H9 (cell line): ENCODE results near the gene TUBA8. TPM values are rescaled to one million over a fixed set of nuclear protein-coding genes. Genes with fewer than 3 reads are reported as not detected.

ENCODE experiments used
- DNase-seq: peaks from one replicate; pipeline ENCODE4 v3.0.0-alpha.2; 2017
- H2AFZ ChIP-seq: one replicate; pipeline ENCODE4 v1.6.1; 2013; ENCODE audit warnings: mild to moderate bottlenecking, low read length, control low read depth, moderate library complexity
- H2AK5ac ChIP-seq: 2 replicates; pipeline ENCODE4 v1.6.1; 2013; ENCODE audit warnings: low read length, control low read depth, mixed read lengths; ENCODE audit not compliant: insufficient read length
- H2BK120ac ChIP-seq: one replicate; pipeline ENCODE4 v1.6.1; 2013; ENCODE audit warnings: low read depth, mild to moderate bottlenecking, low read length, control low read depth, inconsistent platforms; ENCODE audit not compliant: poor library complexity, severe bottlenecking
- H2BK12ac ChIP-seq: 2 replicates; pipeline ENCODE4 v1.6.1; 2013; ENCODE audit warnings: low read length, control low read depth, mixed read lengths, low read depth; ENCODE audit not compliant: insufficient read length
- H2BK15ac ChIP-seq: 2 replicates; pipeline ENCODE4 v1.6.1; 2013; ENCODE audit warnings: low read depth, low read length, control low read depth
- H2BK20ac ChIP-seq: one replicate; pipeline ENCODE4 v1.6.1; 2013; ENCODE audit warnings: low read depth, mild to moderate bottlenecking, low read length, control low read depth, inconsistent platforms; ENCODE audit not compliant: poor library complexity, severe bottlenecking
- H2BK5ac ChIP-seq: 2 replicates; pipeline ENCODE4 v1.6.1; 2013; ENCODE audit warnings: low read length, control low read depth, mixed read lengths; ENCODE audit not compliant: insufficient read length
- H3K14ac ChIP-seq: 2 replicates; pipeline ENCODE4 v1.6.1; 2013; ENCODE audit warnings: low read length, control low read depth; ENCODE audit not compliant: insufficient read depth
- H3K18ac ChIP-seq: 2 replicates; pipeline ENCODE4 v1.6.1; 2013; ENCODE audit warnings: low read depth, mild to moderate bottlenecking, mixed read lengths, low read length, control low read depth; ENCODE audit not compliant: insufficient read length
- H3K23ac ChIP-seq: 2 replicates; pipeline ENCODE4 v1.6.1; 2013; ENCODE audit warnings: low read length, control low read depth, mixed read lengths, low read depth; ENCODE audit not compliant: insufficient read length
- H3K23me2 ChIP-seq: 2 replicates; pipeline ENCODE4 v1.6.1; 2013; ENCODE audit warnings: low read depth, mild to moderate bottlenecking, mixed read lengths, low read length, control low read depth; ENCODE audit not compliant: insufficient read length, poor library complexity, severe bottlenecking
- H3K27ac ChIP-seq: 2 replicates; pipeline ENCODE4 v1.5.1; 2013; ENCODE audit warnings: low read length, control low read depth, mixed read lengths, low read depth; ENCODE audit not compliant: insufficient read length
- H3K27me3 ChIP-seq: 2 replicates; pipeline ENCODE4 v1.6.1; 2013; ENCODE audit warnings: low read length, control low read depth, inconsistent platforms; ENCODE audit not compliant: insufficient read depth
- H3K4ac ChIP-seq: 2 replicates; pipeline ENCODE4 v1.6.1; 2013; ENCODE audit warnings: low read depth, mild to moderate bottlenecking, control low read depth, inconsistent platforms, low read length, moderate library complexity
- H3K4me1 ChIP-seq: 2 replicates; pipeline ENCODE4 v1.6.1; 2013; ENCODE audit warnings: low read length, control low read depth, inconsistent platforms; ENCODE audit not compliant: insufficient read depth
- H3K4me2 ChIP-seq: 2 replicates; pipeline ENCODE4 v1.6.1; 2013; ENCODE audit warnings: low read length, control low read depth, mixed read lengths; ENCODE audit not compliant: insufficient read length, insufficient read depth
- H3K56ac ChIP-seq: 2 replicates; pipeline ENCODE4 v1.6.1; 2013; ENCODE audit warnings: low read depth, mild to moderate bottlenecking, mixed read lengths, low read length, control low read depth; ENCODE audit not compliant: insufficient read length
- H3K79me1 ChIP-seq: 2 replicates; pipeline ENCODE4 v1.6.1; 2013; ENCODE audit warnings: low read depth, mild to moderate bottlenecking, moderate library complexity, low read length, control low read depth, inconsistent platforms; ENCODE audit not compliant: insufficient read depth, poor library complexity, severe bottlenecking
- H3K79me2 ChIP-seq: 2 replicates; pipeline ENCODE4 v1.6.1; 2013; ENCODE audit warnings: low read length, control low read depth, inconsistent platforms; ENCODE audit not compliant: insufficient read depth
- H3K9ac ChIP-seq: 2 replicates; pipeline ENCODE4 v1.6.1; 2013; ENCODE audit warnings: low read length, control low read depth, mixed read lengths; ENCODE audit not compliant: insufficient read length; ENCODE audit errors: extremely low read depth
- H3K9me3 ChIP-seq: one replicate; pipeline ENCODE4 v1.6.1; 2013; ENCODE audit warnings: low read depth, low read length, inconsistent platforms; ENCODE audit not compliant: control insufficient read depth
- H3T11ph ChIP-seq: one replicate; pipeline ENCODE4 v1.6.1; 2013; ENCODE audit warnings: mild to moderate bottlenecking, low read length, control low read depth, inconsistent platforms
- H4K20me1 ChIP-seq: one replicate; pipeline ENCODE4 v1.6.1; 2013; ENCODE audit not compliant: control insufficient read depth, insufficient read length, insufficient read depth
- H4K5ac ChIP-seq: 2 replicates; pipeline ENCODE4 v1.6.1; 2013; ENCODE audit warnings: low read depth, mild to moderate bottlenecking, mixed read lengths, low read length, control low read depth; ENCODE audit not compliant: insufficient read length
- H4K8ac ChIP-seq: replicated peaks from 2 replicates; pipeline ENCODE4 v1.6.1; 2013; ENCODE audit warnings: low read length, control low read depth, mixed read lengths, low read depth; ENCODE audit not compliant: insufficient read length
- H4K91ac ChIP-seq: 2 replicates; pipeline ENCODE4 v1.6.1; 2013; ENCODE audit warnings: low read depth, mild to moderate bottlenecking, moderate library complexity, mixed read lengths, low read length, control low read depth; ENCODE audit not compliant: insufficient read length
- H3K27ac Mint-ChIP-seq, 3 experiments: 2 replicates in 2 of 3; 3 replicates in 1 of 3; pipeline ENCODE4 v1.8.0; 2020 to 2021; ENCODE audit warnings: mixed read lengths in 3 of 3, mild to moderate bottlenecking in 1 of 3, moderate library complexity in 1 of 3
- H3K27me3 Mint-ChIP-seq: 2 replicates; pipeline ENCODE4 v1.8.0; 2021; ENCODE audit warnings: low read depth, mild to moderate bottlenecking, moderate library complexity, mixed read lengths
- H3K36me3 Mint-ChIP-seq, 3 experiments: 2 replicates in 2 of 3; 3 replicates in 1 of 3; pipeline ENCODE4 v1.8.0; 2020 to 2021; ENCODE audit warnings: low read depth in 3 of 3, mixed read lengths in 3 of 3; ENCODE audit not compliant: insufficient read depth in 1 of 3
- H3K4me1 Mint-ChIP-seq, 2 experiments: 2 replicates each; pipeline ENCODE4 v1.8.0; 2020; ENCODE audit warnings: mixed read lengths in 2 of 2
- H3K4me3 Mint-ChIP-seq, 2 experiments: 2 replicates in 1 of 2; 3 replicates in 1 of 2; pipeline ENCODE4 v1.8.0; 2020 to 2021; ENCODE audit warnings: mild to moderate bottlenecking in 2 of 2, mixed read lengths in 2 of 2, moderate library complexity in 1 of 2
- H3K9me3 Mint-ChIP-seq, 2 experiments: 2 replicates in 1 of 2; 3 replicates in 1 of 2; pipeline ENCODE4 v1.8.0; 2020; ENCODE audit warnings: mild to moderate bottlenecking in 2 of 2, mixed read lengths in 2 of 2, moderate library complexity in 1 of 2
- CTCF ChIP-seq: fragments of 200-600 bp; sonication (generic); conservative IDR thresholded peaks from 3 replicates; pipeline ENCODE4 v1.8.0; 2021; ENCODE audit warnings: antibody characterized with exemption, mild to moderate bottlenecking
- WGBS: extraction: QIAGEN DNeasy Blood & Tissue Kit; methylation state at CpG from one replicate; pipeline ENCODE4 v1.1.7; 2013; ENCODE audit warnings: missing lambda C conversion rate, low lambda C conversion rate, mixed read lengths; ENCODE audit not compliant: insufficient read length; ENCODE audit errors: extremely low coverage; 5-methylcytosine and 5-hydroxymethylcytosine counted together
- long read RNA-seq: library from polyadenylated mRNA; unstranded; transcript quantifications from one replicate; pipeline ENCODE4 v2.0.0, GENCODE V29; 2020
- total RNA-seq: library from RNA; stranded (reverse); gene quantifications from 2 replicates; pipeline ENCODE4 v1.2.1, GENCODE V29; 2021

The TUBA8 gene
- total RNA-seq = 1.6 and 2.0 TPM in 2 replicates
- long read RNA-seq, partial matches to known transcripts = 0 of 3 reads
- long read RNA-seq, other reads (novel, unspliced or antisense) = 1 of 3 reads

DNA sequence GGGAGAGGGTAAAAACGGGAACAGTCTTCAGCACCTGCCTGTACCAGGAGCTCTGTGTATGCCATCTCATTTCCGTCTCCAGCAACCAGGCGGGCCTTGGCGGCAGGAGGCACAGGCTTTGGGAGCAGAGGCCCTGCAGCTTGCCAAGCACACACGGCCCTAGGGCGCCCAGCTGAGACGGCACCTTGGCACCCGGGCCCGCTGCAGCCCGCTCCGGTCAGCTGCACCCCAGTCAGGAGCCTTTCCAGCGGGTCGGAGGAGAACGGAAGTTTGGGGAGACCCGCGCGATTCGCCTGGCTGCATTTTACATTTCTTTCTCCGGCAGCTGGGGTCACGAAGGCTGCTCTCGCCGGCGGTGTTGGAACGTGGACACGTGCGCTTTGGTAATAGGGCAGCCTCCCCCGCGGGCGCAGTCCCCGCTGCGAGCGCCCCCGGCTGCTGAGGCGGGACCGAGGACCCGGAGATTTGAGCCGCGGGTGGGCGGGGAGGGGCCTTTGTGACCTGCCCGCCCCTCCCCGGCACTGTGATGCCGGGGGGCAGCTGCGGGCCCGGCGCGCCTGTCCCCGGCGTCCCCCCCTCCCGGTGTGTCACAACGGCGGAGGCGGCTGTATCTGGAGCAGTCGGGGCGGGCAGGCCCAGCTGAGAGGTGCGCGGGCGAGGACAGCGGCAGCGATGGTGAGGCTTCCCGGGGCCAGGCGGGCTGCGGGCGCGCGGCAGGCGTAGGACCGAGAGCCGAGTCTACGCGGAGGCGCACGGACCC is at the start of gene TUBA8:
Gene TUBA8, plus strand, starts transcription at position 616 of the 760 bp plus-strand sequence. Its CDS starts 57 bp downstream, at position 673.
- Histone ChIP-seq H3K9ac (no peak within 1 kb of the TSS), H2BK120ac (no peak within 1 kb of the TSS), H3K14ac (no peak within 1 kb of the TSS; the same call in 1 of the 2 replicates), H3K9me3 (peaks cover 5% of the 10 kb centered on the region), H3T11ph (no peak within 1 kb of the TSS), H2AK5ac (no peak within 1 kb of the TSS), H3K23me2 (peaks cover 10% of the 10 kb centered on the region), H3K4ac (no peak within 1 kb of the TSS), H3K79me2 (no peaks in the 10 kb centered on the region), H2BK5ac (no peak within 1 kb of the TSS), H3K79me1 (no peaks in the 10 kb centered on the region), H3K27me3 (peaks cover 10% of the 10 kb centered on the region), H3K4me2 (peak within 1 kb of the TSS; percentile 23), H4K5ac (no peak within 1 kb of the TSS), H4K20me1 (no peaks in the 10 kb centered on the region), H3K18ac (no peak within 1 kb of the TSS), H3K56ac (no peak within 1 kb of the TSS), H3K27ac (no peak within 1 kb of the TSS), H2AFZ (no peak within 1 kb of the TSS), H3K4me1 (no peaks in the 10 kb centered on the region), H2BK12ac (no peak within 1 kb of the TSS), H4K8ac (no peak within 1 kb of the TSS), H4K91ac (no peak within 1 kb of the TSS), H3K23ac (no peak within 1 kb of the TSS), H2BK20ac (no peak within 1 kb of the TSS), H2BK15ac (no peak within 1 kb of the TSS)
- TF ChIP-seq CTCF = no peak
- no CpG with 5 or more reads among the region's 72 CpGs for WGBS
- Mint-ChIP-seq H3K27ac (no peak within 1 kb of the TSS; a peak in 2 of 7 replicates), H3K9me3 (peaks cover 18 to 29% of the 10 kb centered on the region in 2 experiments), H3K4me3 (peak within 1 kb of the TSS; percentile 55 to 76), H3K36me3 (peaks cover 4 to 12% (median 5%) of the 10 kb centered on the region in 3 experiments; a peak in 4 of 7 replicates), H3K4me1 (peaks cover 11 to 13% of the 10 kb centered on the region in 2 experiments), H3K27me3 (peaks cover 76% of the 10 kb centered on the region)
- DNase-seq = peak; percentile 52
